ENCODE data around the gene NDEL1.
"Not testable (repeated sequence)": the region's sequence is repeated elsewhere in the genome, so short reads cannot be mapped to it uniquely, and the experiment has no call there.

NDEL1 gene

GRCh38 chr17:8435245-8436168 is at the start of gene NDEL1:
TSS of gene NDEL1 (plus strand) at chr17:8435884. CDS start at chr17:8444272, 8,388 bp downstream.
- Histone ChIP-seq H3K9me3 (ENCODE audit: control insufficient read depth in 2 of 2, low read length in 2 of 2) (no peaks in the 10 kb centered on the region), H3K4me3 (ENCODE audit: low read length in 2 of 2) (peak within 1 kb of the TSS; percentile 96 to 98), H3K27me3 (ENCODE audit: control insufficient read depth in 2 of 2, insufficient read depth in 2 of 2, low read length in 2 of 2) (no peaks in the 10 kb centered on the region), H3K27ac (ENCODE audit: low read depth in 2 of 2, low read length in 2 of 2) (peak within 1 kb of the TSS; percentile 100), H3K4me1 (ENCODE audit: control insufficient read depth in 2 of 2, insufficient read depth in 2 of 2, low read length in 2 of 2) (peaks cover 10 to 11% of the 10 kb centered on the region in 2 donors), H3K9ac (ENCODE audit: low read depth in 1 of 2, low read length in 2 of 2) (peak within 1 kb of the TSS; percentile 97 to 100), H3K36me3 (ENCODE audit: control insufficient read depth in 2 of 2, insufficient read depth in 2 of 2, low read length in 2 of 2) (peaks cover 1 to 4% of the 10 kb centered on the region in 2 donors)

GRCh38 chr17:8386841-8387240 is 48.8 kb upstream of the NDEL1 start:
- Histone ChIP-seq H3K36me3 (ENCODE audit: control insufficient read depth in 2 of 2, insufficient read depth in 2 of 2, low read length in 2 of 2) (no peaks in the 10 kb centered on the region), H3K4me3 (ENCODE audit: low read length in 2 of 2) (no peak overlapping the region), H3K9me3 (ENCODE audit: control insufficient read depth in 2 of 2, low read length in 2 of 2) (no peaks in the 10 kb centered on the region), H3K27ac (ENCODE audit: low read depth in 2 of 2, low read length in 2 of 2) (no peak overlapping the region), H3K27me3 (ENCODE audit: control insufficient read depth in 2 of 2, insufficient read depth in 2 of 2, low read length in 2 of 2) (no peaks in the 10 kb centered on the region), H3K9ac (ENCODE audit: low read depth in 1 of 2, low read length in 2 of 2) (no peak overlapping the region), H3K4me1 (ENCODE audit: control insufficient read depth in 2 of 2, insufficient read depth in 2 of 2, low read length in 2 of 2) (peaks cover 5 to 8% of the 10 kb centered on the region in 2 donors)

- Histone ChIP-seq H3K27me3 (ENCODE audit: control insufficient read depth in 2 of 2, insufficient read depth in 2 of 2, low read length in 2 of 2) (no peaks in the 10 kb centered on the region), H3K4me1 (ENCODE audit: control insufficient read depth in 2 of 2, insufficient read depth in 2 of 2, low read length in 2 of 2) (peaks cover 0 to 5% of the 10 kb centered on the region in 2 donors), H3K4me3 (ENCODE audit: low read length in 2 of 2) (no peak overlapping the region), H3K36me3 (ENCODE audit: control insufficient read depth in 2 of 2, insufficient read depth in 2 of 2, low read length in 2 of 2) (no peaks in the 10 kb centered on the region), H3K9ac (ENCODE audit: low read depth in 1 of 2, low read length in 2 of 2) (no peak overlapping the region), H3K27ac (ENCODE audit: low read depth in 2 of 2, low read length in 2 of 2) (no peak overlapping the region), H3K9me3 (ENCODE audit: control insufficient read depth in 2 of 2, low read length in 2 of 2) (no peaks in the 10 kb centered on the region)
Observed at GRCh38 chr17:8387914-8388651, 47.6 kb upstream of the NDEL1 start.

- Histone ChIP-seq H3K27ac (ENCODE audit: low read depth in 2 of 2, low read length in 2 of 2) (no peak overlapping the region), H3K36me3 (ENCODE audit: control insufficient read depth in 2 of 2, insufficient read depth in 2 of 2, low read length in 2 of 2) (no peaks in the 10 kb centered on the region), H3K9ac (ENCODE audit: low read depth in 1 of 2, low read length in 2 of 2) (no peak overlapping the region)
Observed at GRCh38 chr17:8391711-8392110, 44.0 kb upstream of the NDEL1 start.

GRCh38 chr17:8392274-8392673 is 43.4 kb upstream of the NDEL1 start:
- H3K27me3 ChIP-seq (ENCODE audit: control insufficient read depth in 2 of 2, insufficient read depth in 2 of 2, low read length in 2 of 2) = peaks cover 6 to 7% of the 10 kb centered on the region in 2 donors
- H3K36me3 ChIP-seq (ENCODE audit: control insufficient read depth in 2 of 2, insufficient read depth in 2 of 2, low read length in 2 of 2) = no peaks in the 10 kb centered on the region
- H3K9ac ChIP-seq (ENCODE audit: low read depth in 1 of 2, low read length in 2 of 2) = no peak overlapping the region
- peaks cover 5 to 8% of the 10 kb centered on the region in 2 donors for H3K4me1 ChIP-seq (ENCODE audit: control insufficient read depth in 2 of 2, insufficient read depth in 2 of 2, low read length in 2 of 2)
- no peak overlapping the region for H3K27ac ChIP-seq (ENCODE audit: low read depth in 2 of 2, low read length in 2 of 2)
- no peak overlapping the region for H3K4me3 ChIP-seq (ENCODE audit: low read length in 2 of 2)
- H3K9me3 ChIP-seq (ENCODE audit: control insufficient read depth in 2 of 2, low read length in 2 of 2) = no peaks in the 10 kb centered on the region

More at GRCh38 chr17:8391711-8392110, 44.0 kb upstream of the NDEL1 start:
- Histone ChIP-seq H3K9me3 (ENCODE audit: control insufficient read depth in 2 of 2, low read length in 2 of 2) (no peaks in the 10 kb centered on the region), H3K4me1 (ENCODE audit: control insufficient read depth in 2 of 2, insufficient read depth in 2 of 2, low read length in 2 of 2) (peaks cover 5 to 8% of the 10 kb centered on the region in 2 donors), H3K27me3 (ENCODE audit: control insufficient read depth in 2 of 2, insufficient read depth in 2 of 2, low read length in 2 of 2) (peaks cover 3 to 6% of the 10 kb centered on the region in 2 donors), H3K4me3 (ENCODE audit: low read length in 2 of 2) (no peak overlapping the region)

GRCh38 chr17:8392674-8393469 is 42.8 kb upstream of the NDEL1 start:
- Histone ChIP-seq H3K27ac (ENCODE audit: low read depth in 2 of 2, low read length in 2 of 2) (peak overlapping the region in 1 of 2 donors; percentile 52), H3K36me3 (ENCODE audit: control insufficient read depth in 2 of 2, insufficient read depth in 2 of 2, low read length in 2 of 2) (no peaks in the 10 kb centered on the region), H3K9ac (ENCODE audit: low read depth in 1 of 2, low read length in 2 of 2) (no peak overlapping the region), H3K9me3 (ENCODE audit: control insufficient read depth in 2 of 2, low read length in 2 of 2) (no peaks in the 10 kb centered on the region), H3K27me3 (ENCODE audit: control insufficient read depth in 2 of 2, insufficient read depth in 2 of 2, low read length in 2 of 2) (peaks cover 7% of the 10 kb centered on the region in 2 donors), H3K4me3 (ENCODE audit: low read length in 2 of 2) (no peak overlapping the region), H3K4me1 (ENCODE audit: control insufficient read depth in 2 of 2, insufficient read depth in 2 of 2, low read length in 2 of 2) (peaks cover 5 to 8% of the 10 kb centered on the region in 2 donors)

GRCh38 chr17:8393470-8394231 is 42.0 kb upstream of the NDEL1 start:
- Histone ChIP-seq H3K27ac (ENCODE audit: low read depth in 2 of 2, low read length in 2 of 2) (peak overlapping the region in 1 of 2 donors; percentile 52), H3K4me1 (ENCODE audit: control insufficient read depth in 2 of 2, insufficient read depth in 2 of 2, low read length in 2 of 2) (peaks cover 5 to 8% of the 10 kb centered on the region in 2 donors), H3K9ac (ENCODE audit: low read depth in 1 of 2, low read length in 2 of 2) (no peak overlapping the region), H3K27me3 (ENCODE audit: control insufficient read depth in 2 of 2, insufficient read depth in 2 of 2, low read length in 2 of 2) (peaks cover 7 to 10% of the 10 kb centered on the region in 2 donors), H3K36me3 (ENCODE audit: control insufficient read depth in 2 of 2, insufficient read depth in 2 of 2, low read length in 2 of 2) (no peaks in the 10 kb centered on the region), H3K4me3 (ENCODE audit: low read length in 2 of 2) (peak overlapping the region; percentile 31 to 33), H3K9me3 (ENCODE audit: control insufficient read depth in 2 of 2, low read length in 2 of 2) (no peaks in the 10 kb centered on the region)

GRCh38 chr17:8394497-8394896 is 41.2 kb upstream of the NDEL1 start:
- not testable (repeated sequence) for H3K9ac ChIP-seq (ENCODE audit: low read depth in 1 of 2, low read length in 2 of 2); H3K4me3 ChIP-seq (ENCODE audit: low read length in 2 of 2); H3K4me1 ChIP-seq (ENCODE audit: control insufficient read depth in 2 of 2, insufficient read depth in 2 of 2, low read length in 2 of 2); H3K36me3 ChIP-seq (ENCODE audit: control insufficient read depth in 2 of 2, insufficient read depth in 2 of 2, low read length in 2 of 2); H3K9me3 ChIP-seq (ENCODE audit: control insufficient read depth in 2 of 2, low read length in 2 of 2); H3K27ac ChIP-seq (ENCODE audit: low read depth in 2 of 2, low read length in 2 of 2)
- H3K27me3 ChIP-seq (ENCODE audit: control insufficient read depth in 2 of 2, insufficient read depth in 2 of 2, low read length in 2 of 2) = peaks cover 7 to 10% of the 10 kb centered on the region in 2 donors

GRCh38 chr17:8397636-8398035 is 38.0 kb upstream of the NDEL1 start, which contains the start of gene RNF222:
TSS of gene RNF222 (minus strand) at chr17:8397827. CDS start at chr17:8393461, 4,366 bp downstream.
- peaks cover 5 to 8% of the 10 kb centered on the region in 2 donors for H3K4me1 ChIP-seq (ENCODE audit: control insufficient read depth in 2 of 2, insufficient read depth in 2 of 2, low read length in 2 of 2)
- H3K9me3 ChIP-seq (ENCODE audit: control insufficient read depth in 2 of 2, low read length in 2 of 2) = no peaks in the 10 kb centered on the region
- no peaks in the 10 kb centered on the region for H3K36me3 ChIP-seq (ENCODE audit: control insufficient read depth in 2 of 2, insufficient read depth in 2 of 2, low read length in 2 of 2)
- peaks cover 7 to 10% of the 10 kb centered on the region in 2 donors for H3K27me3 ChIP-seq (ENCODE audit: control insufficient read depth in 2 of 2, insufficient read depth in 2 of 2, low read length in 2 of 2)
- no peak within 1 kb of the TSS for H3K27ac ChIP-seq (ENCODE audit: low read depth in 2 of 2, low read length in 2 of 2)
- H3K9ac ChIP-seq (ENCODE audit: low read depth in 1 of 2, low read length in 2 of 2) = no peak within 1 kb of the TSS
- H3K4me3 ChIP-seq (ENCODE audit: low read length in 2 of 2) = no peak within 1 kb of the TSS

All from mucosa of rectum (tissue), 2 donors.